HepG2 (cell line): Measurements from ENCODE around the gene ERCC5. TPM values are rescaled to one million over a fixed set of nuclear protein-coding genes. Genes with fewer than 3 reads are reported as not detected.

Experiments used
- CEBPZ ChIP-seq: IDR thresholded peaks from 2 replicates; pipeline ENCODE4 v1.6.1; 2012; ENCODE audit warnings: low read length, improper control_type of control experiment
- CENPT ChIP-seq: sonication (generic); formaldehyde crosslinking; IDR thresholded peaks from 2 replicates; pipeline ENCODE4 v1.8.0; 2022; ENCODE audit warnings: low read depth, mild to moderate bottlenecking, moderate library complexity, missing genetic modification reagents
- FIP1L1 ChIP-seq: fragments of 200-400 bp; formaldehyde crosslinking; IDR thresholded peaks from 2 replicates; pipeline ENCODE4 v1.6.1; 2018; ENCODE audit warnings: low read depth, mild to moderate bottlenecking, low read length, moderate library complexity, borderline replicate concordance; ENCODE audit not compliant: insufficient read depth
- GABPA ChIP-seq, 2 experiments: IDR thresholded peaks; 2 replicates each; pipeline ENCODE4 v1.6.1; 2011 to 2016; ENCODE audit warnings: low read depth in 2 of 2, low read length in 1 of 2, missing biosample characterization in 1 of 2, missing genetic modification characterization in 1 of 2
- HNRNPLL ChIP-seq: fragments of 200-400 bp; formaldehyde crosslinking; IDR thresholded peaks from 2 replicates; pipeline ENCODE4 v1.6.1; 2017; ENCODE audit warnings: mild to moderate bottlenecking, low read depth, low read length; ENCODE audit not compliant: poor library complexity, severe bottlenecking
- HOXA3 ChIP-seq: sonication (generic); formaldehyde crosslinking; IDR thresholded peaks from 2 replicates; pipeline ENCODE4 v1.5.0; 2020; ENCODE audit warnings: missing genetic modification reagents
- KDM6A ChIP-seq: IDR thresholded peaks from 2 replicates; pipeline ENCODE4 v1.6.1; 2016; ENCODE audit warnings: low read depth
- NR3C1 ChIP-seq: sonication (generic); formaldehyde crosslinking; IDR thresholded peaks from 2 replicates; pipeline ENCODE4 v1.4.0; 2020; ENCODE audit warnings: missing genetic modification reagents
- RBFOX2 ChIP-seq: fragments of 200-400 bp; formaldehyde crosslinking; IDR thresholded peaks from 2 replicates; pipeline ENCODE4 v1.6.1; 2017; ENCODE audit warnings: low read depth, mild to moderate bottlenecking, low read length
- SIN3A ChIP-seq: IDR thresholded peaks from 2 replicates; pipeline ENCODE4 v1.6.1; 2011; ENCODE audit warnings: low read depth, mild to moderate bottlenecking, control low read depth, low read length, borderline replicate concordance
- ZNF124 ChIP-seq: sonication (generic); formaldehyde crosslinking; IDR thresholded peaks from 2 replicates; pipeline ENCODE4 v1.4.0; 2020; ENCODE audit warnings: missing genetic modification reagents
- ZNF3 ChIP-seq: IDR thresholded peaks from 2 replicates; pipeline ENCODE4 v1.7.0; 2017; ENCODE audit warnings: inconsistent platforms
- ZNF543 ChIP-seq: sonication (generic); formaldehyde crosslinking; IDR thresholded peaks from 2 replicates; pipeline ENCODE4 v1.4.0; 2020; ENCODE audit warnings: mild to moderate bottlenecking, missing genetic modification reagents
- ZNF557 ChIP-seq: sonication (generic); formaldehyde crosslinking; IDR thresholded peaks from 2 replicates; pipeline ENCODE4 v1.4.0; 2020; ENCODE audit warnings: missing genetic modification reagents
- ZNF567 ChIP-seq: sonication (generic); formaldehyde crosslinking; IDR thresholded peaks from 2 replicates; pipeline ENCODE4 v1.8.1; 2023; ENCODE audit warnings: mild to moderate bottlenecking, missing genetic modification reagents, borderline replicate concordance
- ZNF574 ChIP-seq: sonication (generic); formaldehyde crosslinking; IDR thresholded peaks from 2 replicates; pipeline ENCODE4 v1.4.0; 2020; ENCODE audit warnings: missing genetic modification reagents
- ZNF746 ChIP-seq: sonication (generic); formaldehyde crosslinking; IDR thresholded peaks from 2 replicates; pipeline ENCODE4 v1.8.0; 2022; ENCODE audit warnings: mild to moderate bottlenecking, missing genetic modification reagents
- polyA plus RNA-seq, 8 experiments: library from polyadenylated mRNA; depleted of rRNA in 3 of 8; stranded (reverse) in 7 of 8; unstranded in 1 of 8; fragments of >200 nt; fragmentation: Illumina TruSeq in 4 of 8; extraction: Trizol in 4 of 8; gene quantifications; 2 replicates each; pipeline versions ENCODE4 v1.2.1 to v1.2.3, GENCODE V29; 2011 to 2016; ENCODE audit warnings: low read depth in 4 of 8, missing spikeins in 1 of 8, mixed read lengths in 1 of 8; ENCODE audit not compliant: insufficient read depth in 1 of 8
- total RNA-seq, 5 experiments: library from RNA; depleted of rRNA; stranded (reverse); fragments of >200 nt; fragmentation: Illumina TruSeq; extraction: Trizol; gene quantifications; 2 replicates each; pipeline ENCODE4 v1.2.3, GENCODE V29; 2016; ENCODE audit warnings: low read depth in 1 of 5
- TF ChIP-seq, protein P1 (sequence below): sonication (generic); formaldehyde crosslinking; IDR thresholded peaks from 2 replicates; pipeline ENCODE4 v1.5.0; 2020; ENCODE audit warnings: mild to moderate bottlenecking, missing genetic modification reagents
- TF ChIP-seq, protein P2 (sequence below): sonication (generic); formaldehyde crosslinking; IDR thresholded peaks from 2 replicates; pipeline ENCODE4 v1.4.0; 2020; ENCODE audit warnings: missing genetic modification reagents, borderline replicate concordance

ERCC5 gene
- total and polyA plus RNA-seq, 2 of the 13 experiments (the other 11 are each of a cell fraction or from before 2014, with no cell fraction given): 12.9 to 35.5 TPM

GRCh38 chr13:102845630-102846260 is at the start of gene ERCC5 (continued):
- TF ChIP-seq GABPA (IDR thresholded peaks at IDR 0.05; ENCODE audit: low read depth, low read length) (peak; percentile 82), GABPA (CRISPR knock-in tag; IDR thresholded peaks at IDR 0.05; ENCODE audit: low read depth) (peak; percentile 98), ZNF557 (CRISPR knock-in tag) (peak; percentile 76; the same call in 1 of the 2 replicates), CEBPZ (no peak), ZNF124 (CRISPR knock-in tag) (peak; percentile 82; the same call in 1 of the 2 replicates), ZNF3 (CRISPR knock-in tag) (peak; percentile 28; the same call in 1 of the 2 replicates), KDM6A (CRISPR knock-in tag) (no peak), FIP1L1 (no peak), HNRNPLL (peak; percentile 99), SIN3A (peak; percentile 91; the same call in 1 of the 2 replicates), ZNF574 (peak; percentile 93), NR3C1 (CRISPR knock-in tag) (no peak), RBFOX2 (peak; percentile 80), ZNF746 (CRISPR knock-in tag) (peak; percentile 83; the same call in 1 of the 2 replicates), ZNF543 (CRISPR knock-in tag) (peak; percentile 67; the same call in 1 of the 2 replicates), HOXA3 (CRISPR knock-in tag) (peak; percentile 99), ZNF567 (CRISPR knock-in tag) (0 out of 2 replicates have a peak, but pooled peaks have one; percentile 84), CENPT (CRISPR knock-in tag) (no peak)
- TF ChIP-seq, protein P1, sequence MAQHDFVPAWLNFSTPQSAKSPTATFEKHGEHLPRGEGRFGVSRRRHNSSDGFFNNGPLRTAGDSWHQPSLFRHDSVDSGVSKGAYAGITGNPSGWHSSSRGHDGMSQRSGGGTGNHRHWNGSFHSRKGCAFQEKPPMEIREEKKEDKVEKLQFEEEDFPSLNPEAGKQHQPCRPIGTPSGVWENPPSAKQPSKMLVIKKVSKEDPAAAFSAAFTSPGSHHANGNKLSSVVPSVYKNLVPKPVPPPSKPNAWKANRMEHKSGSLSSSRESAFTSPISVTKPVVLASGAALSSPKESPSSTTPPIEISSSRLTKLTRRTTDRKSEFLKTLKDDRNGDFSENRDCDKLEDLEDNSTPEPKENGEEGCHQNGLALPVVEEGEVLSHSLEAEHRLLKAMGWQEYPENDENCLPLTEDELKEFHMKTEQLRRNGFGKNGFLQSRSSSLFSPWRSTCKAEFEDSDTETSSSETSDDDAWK (CRISPR knock-in tag): no peak
- TF ChIP-seq, protein P2, sequence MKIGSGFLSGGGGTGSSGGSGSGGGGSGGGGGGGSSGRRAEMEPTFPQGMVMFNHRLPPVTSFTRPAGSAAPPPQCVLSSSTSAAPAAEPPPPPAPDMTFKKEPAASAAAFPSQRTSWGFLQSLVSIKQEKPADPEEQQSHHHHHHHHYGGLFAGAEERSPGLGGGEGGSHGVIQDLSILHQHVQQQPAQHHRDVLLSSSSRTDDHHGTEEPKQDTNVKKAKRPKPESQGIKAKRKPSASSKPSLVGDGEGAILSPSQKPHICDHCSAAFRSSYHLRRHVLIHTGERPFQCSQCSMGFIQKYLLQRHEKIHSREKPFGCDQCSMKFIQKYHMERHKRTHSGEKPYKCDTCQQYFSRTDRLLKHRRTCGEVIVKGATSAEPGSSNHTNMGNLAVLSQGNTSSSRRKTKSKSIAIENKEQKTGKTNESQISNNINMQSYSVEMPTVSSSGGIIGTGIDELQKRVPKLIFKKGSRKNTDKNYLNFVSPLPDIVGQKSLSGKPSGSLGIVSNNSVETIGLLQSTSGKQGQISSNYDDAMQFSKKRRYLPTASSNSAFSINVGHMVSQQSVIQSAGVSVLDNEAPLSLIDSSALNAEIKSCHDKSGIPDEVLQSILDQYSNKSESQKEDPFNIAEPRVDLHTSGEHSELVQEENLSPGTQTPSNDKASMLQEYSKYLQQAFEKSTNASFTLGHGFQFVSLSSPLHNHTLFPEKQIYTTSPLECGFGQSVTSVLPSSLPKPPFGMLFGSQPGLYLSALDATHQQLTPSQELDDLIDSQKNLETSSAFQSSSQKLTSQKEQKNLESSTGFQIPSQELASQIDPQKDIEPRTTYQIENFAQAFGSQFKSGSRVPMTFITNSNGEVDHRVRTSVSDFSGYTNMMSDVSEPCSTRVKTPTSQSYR (CRISPR knock-in tag): peak; percentile 41; the same call in 1 of the 2 replicates
